Stimulated activated CD4-positive, alpha-beta T cell treated with anti-CD3 and anti-CD28 coated beads, Interleukin-12 subunit alpha, Interleukin-12 subunit beta, amount 100 ng/mL, for 48 hours (primary cell): Measurements from ENCODE around the gene ZFP37.
"Not testable (repeated sequence)": the region's sequence is repeated elsewhere in the genome, so short reads cannot be mapped to it uniquely, and the experiment has no call there.

ENCODE experiments used
- DNase-seq, 3 donors: peaks; one replicate each; pipeline ENCODE4 v3.0.0-alpha.2; 2020; ENCODE audit warnings: low read depth in 2 of 3, low spot score in 1 of 3

Gene ZFP37

GRCh38 chr9:113056191-113057106, at the start of gene ZFP37:
Gene ZFP37, minus strand, starts transcription at chr9:113056724. Its CDS starts 36 bp downstream, at chr9:113056688.
- DNase-seq = peak; percentile 56 to 67 (median 63)

- not testable (repeated sequence) for DNase-seq
Measured at GRCh38 chr9:113105345-113105744, 48.8 kb upstream of the ZFP37 start.

GRCh38 chr9:113095561-113095960, 39.0 kb upstream of the ZFP37 start:
- DNase-seq = no peak

- not testable (repeated sequence) for DNase-seq
Measured at GRCh38 chr9:113089924-113090323, 33.4 kb upstream of the ZFP37 start.

- not testable (repeated sequence) for DNase-seq
Measured at GRCh38 chr9:113089143-113089505, 32.6 kb upstream of the ZFP37 start.

- DNase-seq = not testable (repeated sequence)
Measured at GRCh38 chr9:113088456-113089142, 32.1 kb upstream of the ZFP37 start.

GRCh38 chr9:113062932-113063310, 6.4 kb upstream of the ZFP37 start:
- DNase-seq = not testable (repeated sequence)

GRCh38 chr9:113062256-113062931, 5.9 kb upstream of the ZFP37 start:
- DNase-seq = not testable (repeated sequence)

GRCh38 chr9:113061072-113061850, 4.7 kb upstream of the ZFP37 start:
- DNase-seq = not testable (repeated sequence)

- DNase-seq = not testable (repeated sequence)
Measured at GRCh38 chr9:113059581-113060284, 3.2 kb upstream of the ZFP37 start.

- DNase-seq = no peak
Measured at GRCh38 chr9:113057193-113057592, 669 bp upstream of the ZFP37 start.

GRCh38 chr9:113042884-113043657, 13.5 kb downstream of the ZFP37 start:
- DNase-seq = no peak

- no peak for DNase-seq
Measured at GRCh38 chr9:113026200-113026599, 30.3 kb downstream of the ZFP37 start.

- DNase-seq = no peak
Measured at GRCh38 chr9:113018247-113018646, 38.3 kb downstream of the ZFP37 start.

- no peak for DNase-seq
Measured at GRCh38 chr9:113012492-113012891, 44.0 kb downstream of the ZFP37 start.

- DNase-seq = peak in 1 of 3 donors; percentile 14
Measured at GRCh38 chr9:113011911-113012381, 44.6 kb downstream of the ZFP37 start, which contains the start of gene ZNF883. Gene ZNF883, minus strand, starts transcription at chr9:113012192.

- no peak for DNase-seq
Measured at GRCh38 chr9:113005777-113006176, 50.7 kb downstream of the ZFP37 start.

GRCh38 chr9:112997236-112997941, 59.1 kb downstream of the ZFP37 start:
- DNase-seq = no peak
